DND-41 (cell line): Measurements from ENCODE around the gene C4BPB.

ENCODE experiments used
- ATAC-seq: fragments of 200-7000 bp; cut with Tn5 transposase; 3 replicates; pipeline ENCODE4 v1.9.1; 2021; ENCODE audit warnings: low read depth; ENCODE audit not compliant: insufficient read depth
- DNase-seq: peaks from one replicate; pipeline ENCODE4 v3.0.0-alpha.2; 2020
- H2AFZ ChIP-seq: 2 replicates; pipeline ENCODE4 v1.6.0; 2012; ENCODE audit warnings: low read depth, low read length
- H3K27ac ChIP-seq: 2 replicates; pipeline ENCODE4 v1.5.1; 2012; ENCODE audit warnings: low read length, inconsistent platforms
- H3K27me3 ChIP-seq: fragments of 200-600 bp; sonication (generic); 2 replicates; pipeline ENCODE4 v1.6.0; 2012; ENCODE audit warnings: low read length, mild to moderate bottlenecking, inconsistent platforms; ENCODE audit not compliant: insufficient read depth, poor library complexity
- H3K36me3 ChIP-seq: 2 replicates; pipeline ENCODE4 v1.5.1; 2012; ENCODE audit warnings: low read length, inconsistent platforms; ENCODE audit not compliant: insufficient read depth
- H3K4me1 ChIP-seq: 2 replicates; pipeline ENCODE4 v1.5.1; 2012; ENCODE audit warnings: mild to moderate bottlenecking, low read length; ENCODE audit not compliant: insufficient read depth
- H3K4me2 ChIP-seq: 2 replicates; pipeline ENCODE4 v1.6.0; 2012; ENCODE audit warnings: mild to moderate bottlenecking, moderate library complexity, low read length, inconsistent platforms; ENCODE audit not compliant: insufficient read depth
- H3K4me3 ChIP-seq, 2 experiments: fragments of 200-600 bp in 1 of 2; shearing (Covaris generic) in 1 of 2; 2 replicates each; pipeline ENCODE4 v1.5.1; 2012 to 2016; ENCODE audit warnings: inconsistent platforms in 2 of 2, low read length in 2 of 2, mild to moderate bottlenecking in 2 of 2, low read depth in 1 of 2, moderate library complexity in 1 of 2
- H3K79me2 ChIP-seq: 2 replicates; pipeline ENCODE4 v1.6.0; 2012; ENCODE audit warnings: low read length, inconsistent platforms; ENCODE audit not compliant: insufficient read depth
- H3K9ac ChIP-seq: 2 replicates; pipeline ENCODE4 v1.6.0; 2012; ENCODE audit warnings: low read depth, mild to moderate bottlenecking, inconsistent platforms, low read length, moderate library complexity
- H3K9me3 ChIP-seq: 2 replicates; pipeline ENCODE4 v1.5.1; 2012; ENCODE audit warnings: low read length, moderate library complexity, mild to moderate bottlenecking, inconsistent platforms; ENCODE audit not compliant: insufficient read depth, severe bottlenecking
- H4K20me1 ChIP-seq: 2 replicates; pipeline ENCODE4 v1.6.0; 2012; ENCODE audit warnings: low read length; ENCODE audit not compliant: insufficient read depth
- CTCF ChIP-seq: IDR thresholded peaks from 2 replicates; pipeline ENCODE4 v1.5.1; 2012; ENCODE audit warnings: borderline replicate concordance, low read length, moderate library complexity, mild to moderate bottlenecking; ENCODE audit not compliant: poor library complexity, severe bottlenecking; ENCODE audit errors: extremely low read depth
- EZH2 ChIP-seq: IDR thresholded peaks from 3 replicates; pipeline ENCODE4 v1.6.1; 2012; ENCODE audit warnings: borderline replicate concordance, low read depth, mild to moderate bottlenecking, moderate library complexity, low read length, inconsistent platforms; ENCODE audit not compliant: severe bottlenecking

Gene C4BPB

DNA sequence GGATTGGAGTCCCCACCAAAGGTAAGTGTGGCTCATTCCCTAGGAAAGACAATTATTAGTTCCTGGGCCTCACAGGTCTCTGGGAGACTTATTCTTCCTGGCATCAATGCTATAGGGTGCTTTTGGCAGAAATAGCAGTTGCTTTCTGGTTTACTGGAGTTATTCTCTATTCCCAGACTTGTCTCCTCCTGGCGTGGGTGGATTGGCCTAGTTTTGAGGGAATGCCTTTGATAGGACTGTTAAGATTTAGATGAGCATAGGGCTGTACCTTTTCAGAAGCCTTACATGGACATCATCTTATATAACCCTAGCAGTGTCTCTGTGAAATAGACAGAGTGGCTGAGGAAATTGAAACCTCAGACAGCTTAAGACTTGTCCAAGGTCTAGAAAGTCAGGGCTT, 26.6 kb upstream of the C4BPB start:
- H3K4me1 ChIP-seq, result no peaks in the 10 kb centered on the region

DNA sequence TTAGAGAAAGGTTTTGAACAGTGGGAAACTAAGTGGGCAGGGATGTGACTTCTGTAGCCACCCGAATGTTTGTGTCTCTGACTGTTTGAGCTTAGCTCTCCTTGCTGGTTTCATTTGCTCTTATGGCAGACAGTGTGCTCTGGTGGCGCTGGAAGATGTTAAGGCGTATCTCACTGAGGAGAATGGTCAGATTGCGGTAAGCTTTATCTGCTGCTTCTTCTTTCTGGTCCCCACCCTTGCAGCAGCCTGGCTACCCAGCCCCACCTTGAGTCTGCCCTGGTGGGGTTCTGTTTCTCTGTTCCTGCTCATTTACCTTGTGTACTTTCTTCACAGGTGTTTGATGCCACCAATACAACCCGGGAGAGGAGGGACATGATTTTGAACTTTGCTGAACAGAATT, 25.6 kb upstream of the C4BPB start:
- Histone ChIP-seq H3K4me3 (no peak overlapping the region), H3K4me2 (no peak overlapping the region), H3K4me1 (no peaks in the 10 kb centered on the region), H3K9ac (no peak overlapping the region), H3K36me3 (no peaks in the 10 kb centered on the region), H3K27ac (no peak overlapping the region), H3K79me2 (no peaks in the 10 kb centered on the region), H2AFZ (no peak overlapping the region), H4K20me1 (no peaks in the 10 kb centered on the region), H3K27me3 (no peaks in the 10 kb centered on the region), H3K9me3 (no peaks in the 10 kb centered on the region)
- DNase-seq, result no peak
- ATAC-seq, result no peak
- TF ChIP-seq CTCF, result no peak
- TF ChIP-seq EZH2, result no peak

More for the DNA sequence above, 26.6 kb upstream of the C4BPB start:
- no peaks in the 10 kb centered on the region for H3K27me3 ChIP-seq
- no peak overlapping the region for H3K27ac ChIP-seq
- no peaks in the 10 kb centered on the region for H4K20me1 ChIP-seq
- no peaks in the 10 kb centered on the region for H3K9me3 ChIP-seq
- TF ChIP-seq CTCF, result no peak
- no peak for TF ChIP-seq EZH2
- no peak overlapping the region for H2AFZ ChIP-seq
- ATAC-seq (no peak), DNase-seq (no peak)
- H3K36me3 ChIP-seq, result no peaks in the 10 kb centered on the region
- H3K4me3 ChIP-seq, result no peak overlapping the region
- H3K4me2 ChIP-seq, result no peak overlapping the region
- no peak overlapping the region for H3K9ac ChIP-seq
- no peaks in the 10 kb centered on the region for H3K79me2 ChIP-seq

DNA sequence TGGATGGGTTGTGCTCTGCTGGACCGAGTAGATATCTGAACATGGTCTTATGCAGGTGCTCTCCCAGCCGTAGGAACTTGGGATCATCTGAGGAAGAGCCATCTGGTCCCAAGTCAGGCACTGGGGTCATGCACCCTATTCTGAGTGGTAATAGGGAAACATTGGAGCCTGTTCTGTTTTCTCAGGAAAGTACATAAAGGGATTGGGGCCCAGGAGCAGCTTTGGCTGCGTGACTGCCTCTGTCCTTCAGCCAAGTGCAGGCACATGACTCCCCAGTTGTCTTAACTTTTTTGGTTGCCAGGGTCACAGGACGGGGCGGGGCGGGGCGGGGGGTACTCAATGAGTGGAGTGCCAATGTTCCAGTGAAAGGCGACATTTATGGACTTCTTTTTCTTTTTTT, 24.1 kb upstream of the C4BPB start:
- Histone ChIP-seq H3K36me3 (no peaks in the 10 kb centered on the region), H3K4me2 (no peak overlapping the region), H3K27me3 (no peaks in the 10 kb centered on the region), H2AFZ (no peak overlapping the region), H3K9ac (no peak overlapping the region), H3K79me2 (no peaks in the 10 kb centered on the region), H3K27ac (no peak overlapping the region), H3K9me3 (no peaks in the 10 kb centered on the region), H3K4me1 (no peaks in the 10 kb centered on the region), H3K4me3 (no peak overlapping the region), H4K20me1 (no peaks in the 10 kb centered on the region)
- TF ChIP-seq CTCF (no peak), EZH2 (no peak)
- DNase-seq (no peak), ATAC-seq (no peak)

GRCh38 chr1:207067185-207067584, 21.5 kb upstream of the C4BPB start:
- Histone ChIP-seq H3K9ac (no peak overlapping the region), H3K36me3 (no peaks in the 10 kb centered on the region), H2AFZ (no peak overlapping the region), H3K4me3 (no peak overlapping the region), H3K79me2 (no peaks in the 10 kb centered on the region), H3K4me1 (0 out of 2 replicates have a peak, but pooled peaks cover 4% of the 10 kb centered on the region), H3K27me3 (no peaks in the 10 kb centered on the region), H3K27ac (no peak overlapping the region), H3K9me3 (no peaks in the 10 kb centered on the region), H3K4me2 (no peak overlapping the region), H4K20me1 (no peaks in the 10 kb centered on the region)
- no peak for DNase-seq
- ATAC-seq, result no peak
- TF ChIP-seq EZH2, result no peak
